Forelimb muscle (tissue), 1 donor: ENCODE results near the gene SIL1. TPM values are rescaled to one million over a fixed set of nuclear protein-coding genes. Genes with fewer than 3 reads are reported as not detected.
"Not testable (repeated sequence)": the region's sequence is repeated elsewhere in the genome, so short reads cannot be mapped to it uniquely, and the experiment has no call there.

Experiments used
- DNase-seq: peaks from one replicate; pipeline ENCODE4 v3.0.0-alpha.2; 2013; ENCODE audit warnings: low read depth
- polyA plus RNA-seq: library from polyadenylated mRNA; unstranded; fragments of 120-200 nt; gene quantifications from one replicate; pipeline ENCODE4 v1.2.1, GENCODE V29; 2013; ENCODE audit not compliant: insufficient read length

Gene SIL1
- polyA plus RNA-seq, 1 donor, result 23.9 TPM

GRCh38 chr5:139204196-139204595, 6.0 kb upstream of the SIL1 start:
- no peak for DNase-seq

GRCh38 chr5:139199321-139199720, 1.2 kb upstream of the SIL1 start:
- DNase-seq, result no peak

GRCh38 chr5:139196296-139196956, 1.7 kb downstream of the SIL1 start:
- DNase-seq, result no peak

DNA sequence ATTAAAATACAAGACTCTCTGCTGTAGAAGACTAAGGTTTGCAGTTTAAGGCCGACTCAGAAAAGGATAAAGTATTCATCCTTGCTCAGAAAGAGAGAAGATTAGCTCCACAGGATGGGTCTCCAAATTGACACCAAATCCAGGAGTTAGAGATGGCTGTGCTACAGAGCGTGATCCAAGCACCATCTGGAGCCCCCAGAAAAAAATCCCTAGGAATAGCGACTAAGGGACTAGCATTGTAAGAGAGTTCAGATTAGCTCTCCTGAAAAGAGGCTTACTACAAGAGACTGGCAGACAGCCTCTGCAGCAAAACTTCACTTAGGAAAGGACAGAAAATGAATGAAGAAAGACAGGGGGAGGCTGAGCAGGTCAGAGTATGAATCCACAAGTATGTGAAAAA, 3.7 kb downstream of the SIL1 start:
- DNase-seq, result no peak

DNA sequence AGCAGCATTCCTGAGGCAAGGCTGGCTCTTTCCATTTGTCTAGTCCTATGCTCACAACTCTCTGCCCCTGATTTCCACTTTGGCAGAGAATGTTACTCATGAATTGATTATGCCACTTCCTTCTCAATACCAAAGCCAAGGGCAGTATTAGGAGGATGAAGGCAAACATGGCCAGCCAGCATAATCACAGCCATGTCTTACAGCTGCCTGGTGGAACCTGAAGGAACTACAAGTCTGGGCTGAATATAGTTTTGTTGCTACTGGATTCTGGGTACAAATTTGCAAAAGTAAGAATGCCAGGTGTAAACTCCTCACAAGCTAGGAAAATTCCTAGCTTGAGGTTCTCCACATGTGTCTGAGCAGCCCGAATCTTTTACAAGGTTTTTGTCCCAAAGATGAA, 4.2 kb downstream of the SIL1 start:
- no peak for DNase-seq

DNA sequence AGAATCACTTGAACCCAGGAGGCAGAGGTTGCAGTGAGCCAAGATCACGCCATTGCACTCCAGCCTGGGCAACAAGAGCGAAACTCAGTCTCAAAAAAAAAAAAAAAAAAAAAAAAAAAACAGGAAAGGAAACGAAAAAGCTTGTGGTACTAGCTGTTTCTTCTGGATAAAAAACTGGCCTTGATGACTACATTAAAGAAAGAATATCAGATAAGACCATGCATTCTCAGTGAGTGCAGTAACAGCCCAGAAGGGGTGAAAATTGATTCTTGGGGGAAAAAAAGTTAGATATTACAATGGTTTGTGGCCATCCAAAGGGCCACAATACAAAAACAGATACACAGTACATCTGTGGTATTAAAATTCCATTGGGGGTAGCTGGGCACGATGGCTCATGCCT, 5.3 kb downstream of the SIL1 start:
- not testable (repeated sequence) for DNase-seq

GRCh38 chr5:139191954-139192353, 6.2 kb downstream of the SIL1 start:
- DNase-seq, result not testable (repeated sequence)

DNA sequence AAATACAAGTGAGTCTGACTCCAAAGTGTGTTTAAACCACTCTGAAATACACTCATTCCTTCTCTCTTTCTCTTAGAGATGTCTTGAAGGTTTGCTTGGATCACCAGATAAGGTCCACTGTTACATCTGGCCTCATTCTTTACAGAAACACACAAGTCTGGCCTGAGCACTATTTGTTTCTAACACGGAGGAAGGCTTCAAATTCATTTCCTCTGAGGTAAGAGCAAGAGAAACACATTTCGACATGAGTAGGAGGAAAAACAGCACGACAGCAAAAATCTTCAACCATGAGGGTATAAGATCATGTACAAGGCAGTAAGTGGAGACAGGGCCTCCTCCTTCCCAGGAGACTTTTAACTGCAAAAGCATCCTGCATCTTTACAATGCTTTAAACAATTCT, 8.0 kb downstream of the SIL1 start:
- DNase-seq, result no peak

GRCh38 chr5:139188558-139189270, 9.5 kb downstream of the SIL1 start:
- DNase-seq, result no peak

DNA sequence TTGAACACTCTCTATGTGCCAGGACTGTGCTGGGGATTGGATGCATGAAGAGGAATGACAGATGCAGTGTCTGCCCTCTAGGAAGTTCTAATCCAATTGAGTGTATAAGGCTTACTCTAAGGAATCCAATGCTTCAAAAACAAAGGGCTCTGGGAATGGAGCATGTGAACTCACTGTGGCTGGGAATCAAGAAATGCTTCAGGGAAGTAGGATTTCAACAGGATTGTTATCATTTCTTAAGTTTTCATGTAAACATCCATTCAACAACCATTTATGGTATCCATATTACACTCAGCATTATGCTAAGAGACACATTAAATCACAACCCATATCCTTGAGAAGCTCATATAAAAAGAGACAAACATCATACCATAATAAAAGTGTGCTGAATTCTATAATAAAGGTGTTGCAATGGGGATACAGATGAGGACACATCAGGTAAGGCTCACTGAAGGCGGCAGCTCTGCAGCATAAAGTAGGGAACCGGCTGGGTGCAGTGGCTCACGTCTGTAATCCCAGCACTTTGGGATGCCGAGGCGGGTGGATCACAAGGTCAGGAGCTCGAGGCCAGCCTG, 11.3 kb downstream of the SIL1 start:
- DNase-seq, result no peak

DNA sequence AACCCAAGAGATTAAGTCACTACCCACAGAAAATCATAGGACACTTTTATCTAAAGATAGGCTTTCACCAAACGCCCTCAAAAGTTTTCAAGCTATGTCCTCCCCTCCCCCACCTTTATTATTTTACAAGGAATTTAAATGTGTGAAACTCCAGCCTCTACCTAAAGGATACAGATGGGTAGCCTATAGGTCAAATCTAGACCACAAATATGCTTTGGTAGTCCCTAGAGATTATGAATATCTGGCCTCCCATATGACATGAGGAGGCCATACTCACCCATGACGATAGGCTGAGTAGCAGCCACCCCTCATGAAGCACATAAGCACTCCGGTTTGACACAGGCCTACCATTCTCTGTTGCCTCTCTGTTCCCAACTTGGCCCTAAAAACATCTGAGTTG, 11.9 kb downstream of the SIL1 start:
- no peak for DNase-seq

- no peak for DNase-seq
These were observed 12.6 kb downstream of the SIL1 start for GRCh38 chr5:139185589-139185988.

- no peak for DNase-seq
These were observed 14.7 kb downstream of the SIL1 start for GRCh38 chr5:139183502-139183901.

DNA sequence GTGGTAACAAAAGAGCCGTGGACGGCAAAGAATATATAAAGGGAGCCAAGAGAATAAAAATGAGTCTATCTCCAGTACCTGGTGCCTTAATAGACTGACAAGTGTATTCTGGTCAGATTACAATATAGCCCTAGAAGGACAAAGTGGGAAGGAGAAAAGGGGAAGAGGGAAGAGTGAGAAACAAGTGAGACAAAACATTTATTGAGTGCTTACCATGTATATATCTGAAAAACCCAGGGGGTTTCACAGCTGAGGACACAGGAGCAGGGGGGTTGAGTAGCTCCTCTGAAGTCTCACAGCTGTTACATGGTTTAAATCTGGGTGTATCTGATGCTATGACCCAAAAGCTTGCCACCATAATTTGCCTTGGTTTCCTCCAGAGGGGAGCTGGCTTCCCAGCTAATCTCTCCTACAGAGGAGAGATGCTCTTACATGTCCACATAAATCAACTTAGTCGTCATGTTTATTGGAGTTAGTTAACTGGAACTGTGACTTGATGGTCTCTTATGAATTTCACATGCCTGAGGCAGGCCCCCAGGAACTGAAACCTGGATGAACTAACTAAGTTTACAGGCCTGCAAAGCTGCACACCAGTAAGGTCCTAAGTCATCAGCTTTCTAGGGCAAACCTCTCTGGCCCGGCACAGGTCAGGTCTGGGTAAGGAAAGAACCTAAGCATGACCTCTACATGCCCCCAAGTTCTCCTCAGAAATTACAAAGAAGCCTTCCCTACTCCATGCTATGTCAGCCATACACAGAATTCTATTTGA, 15.5 kb downstream of the SIL1 start:
- DNase-seq, result no peak

GRCh38 chr5:139181835-139182452, 16.2 kb downstream of the SIL1 start:
- DNase-seq, result no peak

GRCh38 chr5:139181322-139181730, 16.8 kb downstream of the SIL1 start:
- no peak for DNase-seq

DNA sequence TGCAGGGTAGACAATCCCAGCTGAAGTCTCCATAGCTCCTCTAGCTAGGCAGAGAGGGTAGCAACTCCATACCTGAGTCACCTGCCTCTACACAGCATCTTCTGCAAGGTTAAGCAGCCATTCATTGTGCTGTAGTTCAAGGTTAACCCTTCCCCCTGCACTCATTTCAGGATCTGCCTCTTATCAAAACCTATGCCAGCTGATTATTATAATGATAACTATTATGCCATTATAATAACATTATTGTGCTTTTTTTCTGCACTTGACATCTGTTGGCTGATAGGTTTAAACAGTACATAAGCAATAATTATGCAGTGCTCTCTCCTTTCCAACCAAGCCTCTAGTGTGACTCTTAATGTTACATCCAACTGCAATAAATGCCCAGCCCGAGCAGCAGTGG, 17.3 kb downstream of the SIL1 start:
- no peak for DNase-seq

DNA sequence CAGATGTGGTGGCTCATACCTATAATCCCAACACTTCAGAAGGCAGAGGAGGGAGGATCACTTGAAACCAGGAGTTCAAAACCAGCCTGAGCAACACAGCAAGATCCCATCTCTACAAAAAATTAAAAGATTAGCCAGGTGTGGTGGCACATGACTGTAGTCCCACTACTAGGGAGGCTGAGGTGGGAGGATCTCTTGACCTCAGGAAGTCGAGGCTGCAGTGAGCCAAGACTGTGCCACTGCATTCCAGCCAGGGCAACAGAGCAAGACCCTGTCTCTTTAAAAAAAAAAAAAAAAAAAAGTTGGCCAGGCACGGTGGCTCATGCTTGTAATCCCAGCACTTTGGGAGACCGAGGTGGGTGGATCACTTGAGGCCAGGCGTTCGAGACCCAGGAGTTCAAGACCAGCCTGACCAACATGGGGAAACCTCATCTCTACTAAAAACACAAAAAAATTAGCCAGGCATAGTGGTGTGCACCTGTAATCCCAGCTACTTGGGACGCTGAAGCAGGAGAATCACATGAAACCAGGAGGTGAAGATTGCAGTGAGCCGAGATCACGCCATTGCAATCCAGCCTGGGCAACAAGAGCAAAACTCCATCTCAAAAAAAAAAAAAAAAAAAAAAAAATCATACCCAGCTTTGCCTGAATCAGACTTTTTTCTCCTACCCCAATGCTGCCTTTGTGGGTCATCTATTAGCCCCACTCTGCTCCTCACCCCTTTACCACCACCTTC, 18.2 kb downstream of the SIL1 start:
- DNase-seq, result not testable (repeated sequence)

DNA sequence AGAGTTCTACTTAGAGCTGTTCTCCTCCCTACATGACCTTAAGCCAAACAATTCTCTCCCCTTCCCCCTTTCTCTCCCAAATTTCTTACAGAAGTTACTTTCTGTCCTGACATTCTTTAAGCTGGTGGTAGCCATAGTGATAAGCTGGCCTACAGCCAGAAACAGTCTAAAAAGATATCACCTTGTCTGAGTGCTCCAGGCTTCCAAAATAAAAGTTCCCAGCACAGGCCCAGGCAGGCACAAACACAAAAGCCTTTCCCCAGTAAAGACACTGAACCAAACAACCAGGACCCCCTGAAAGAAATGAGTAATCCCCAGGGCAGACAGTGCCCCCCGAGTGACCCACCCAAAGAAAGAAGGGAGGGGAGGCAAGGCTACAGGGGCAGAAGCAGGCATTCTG, 19.2 kb downstream of the SIL1 start:
- DNase-seq, result no peak

- DNase-seq, result no peak
These were observed 19.6 kb downstream of the SIL1 start for GRCh38 chr5:139178589-139178917.

GRCh38 chr5:139177809-139178588, 20.2 kb downstream of the SIL1 start:
- DNase-seq, result no peak
